Activated T-cell treated with anti-CD3 and anti-CD28 coated beads for 4 hours (primary cell): ENCODE data around the gene AVPR2.

Experiments
- DNase-seq: peaks from one replicate; pipeline ENCODE4 v3.0.0-alpha.2; 2020

Gene AVPR2

GRCh38 chrX:153920546-153920945 lies 16.1 kb downstream of the AVPR2 start:
- DNase-seq: no peak

GRCh38 chrX:153921070-153921469 lies 16.6 kb downstream of the AVPR2 start:
- no peak for DNase-seq

- no peak for DNase-seq
Observed at GRCh38 chrX:153921511-153922446, 17.3 kb downstream of the AVPR2 start.

- no peak for DNase-seq
Observed at GRCh38 chrX:153922932-153923857, 18.7 kb downstream of the AVPR2 start.

- no peak for DNase-seq
Observed at GRCh38 chrX:153924149-153924861, 19.8 kb downstream of the AVPR2 start.

GRCh38 chrX:153925387-153925738 lies 20.9 kb downstream of the AVPR2 start:
- DNase-seq: no peak

GRCh38 chrX:153925739-153926551 lies 21.5 kb downstream of the AVPR2 start, which contains the start of gene ARHGAP4:
TSS of gene ARHGAP4 (minus strand) at chrX:153926264. CDS start at chrX:153926202, 62 bp downstream.
- no peak for DNase-seq

- DNase-seq: no peak
Observed at GRCh38 chrX:153926552-153926857, 22.0 kb downstream of the AVPR2 start.

- peak; percentile 45 for DNase-seq
Observed at GRCh38 chrX:153926858-153927671, 22.6 kb downstream of the AVPR2 start.

GRCh38 chrX:153927672-153927921 lies 23.1 kb downstream of the AVPR2 start:
- no peak for DNase-seq

- DNase-seq: peak; percentile 79
Observed at GRCh38 chrX:153927922-153928760, 23.7 kb downstream of the AVPR2 start.

- DNase-seq: no peak
Observed at GRCh38 chrX:153928846-153929245, 24.4 kb downstream of the AVPR2 start.

GRCh38 chrX:153929576-153929975 lies 25.1 kb downstream of the AVPR2 start:
- no peak for DNase-seq

- no peak for DNase-seq
Observed at GRCh38 chrX:153930011-153930910, 25.8 kb downstream of the AVPR2 start.

- DNase-seq: no peak
Observed at GRCh38 chrX:153931151-153931550, 26.7 kb downstream of the AVPR2 start.

GRCh38 chrX:153931748-153932147 lies 27.3 kb downstream of the AVPR2 start:
- DNase-seq: no peak

GRCh38 chrX:153932220-153932915 lies 27.9 kb downstream of the AVPR2 start:
- DNase-seq: no peak

- DNase-seq: no peak
Observed at GRCh38 chrX:153933748-153934147, 29.3 kb downstream of the AVPR2 start.
